ENCODE results near the gene ARL3. TPM values are rescaled to one million over a fixed set of nuclear protein-coding genes. Genes with fewer than 3 reads are reported as not detected.
A peak's percentile ranks its signal among the peaks of the same experiment; 100 is the strongest.

Gene ARL3
- total RNA-seq, 6 experiments from 2014 or later = 13.2 to 18.4 (median 16.8) TPM

GRCh38 chr10:102646610-102647442 is 67.4 kb downstream of the ARL3 start:
- DNase-seq = no peak
- Mint-ChIP-seq H3K4me3 (peak overlapping the region; percentile 90), H3K36me3 (ENCODE audit: low read depth) (peaks cover 18% of the 10 kb centered on the region)

GRCh38 chr10:102645741-102646609 is 68.2 kb downstream of the ARL3 start:
- Mint-ChIP-seq H3K9me3 (no peaks in the 10 kb centered on the region), H3K36me3 (ENCODE audit: low read depth) (peaks cover 18% of the 10 kb centered on the region), H3K27me3 (ENCODE audit: insufficient read depth) (peaks cover 3% of the 10 kb centered on the region), H3K27ac (peak overlapping the region; percentile 97), H3K4me1 (ENCODE audit: low read depth) (peaks cover 51% of the 10 kb centered on the region), H3K4me3 (peak overlapping the region; percentile 90)
- peak; percentile 93 for DNase-seq
- no peak for TF ChIP-seq CTCF (IDR thresholded peaks at IDR 0.05)

More at GRCh38 chr10:102646610-102647442, 67.4 kb downstream of the ARL3 start:
- Mint-ChIP-seq H3K9me3 (no peaks in the 10 kb centered on the region), H3K27me3 (ENCODE audit: insufficient read depth) (peaks cover 5% of the 10 kb centered on the region), H3K4me1 (ENCODE audit: low read depth) (peaks cover 51% of the 10 kb centered on the region), H3K27ac (peak overlapping the region; percentile 97)
- TF ChIP-seq CTCF (IDR thresholded peaks at IDR 0.05) = no peak

DNA sequence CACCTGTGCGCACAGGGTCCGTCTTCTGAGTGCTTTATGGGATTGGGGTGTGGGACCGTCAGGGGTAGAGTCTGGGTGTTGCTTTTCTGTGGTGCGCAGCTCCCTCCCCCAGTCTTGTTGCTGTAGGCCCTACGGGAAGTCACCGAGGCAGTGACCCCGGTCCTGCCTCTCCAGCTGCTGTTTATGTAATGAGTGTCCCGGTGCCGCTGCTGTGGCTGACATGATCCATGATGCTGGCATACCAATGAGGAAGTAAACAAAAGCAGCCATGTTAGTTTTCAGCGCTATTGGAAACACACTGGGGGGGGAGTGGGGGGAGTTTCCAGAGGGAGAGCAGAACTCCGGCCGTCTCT is 68.8 kb downstream of the ARL3 start:
- Mint-ChIP-seq H3K27ac (peak overlapping the region; percentile 97), H3K9me3 (no peaks in the 10 kb centered on the region), H3K27me3 (ENCODE audit: insufficient read depth) (peaks cover 3% of the 10 kb centered on the region), H3K4me1 (ENCODE audit: low read depth) (peaks cover 46% of the 10 kb centered on the region), H3K4me3 (peak overlapping the region; percentile 90), H3K36me3 (ENCODE audit: low read depth) (peaks cover 18% of the 10 kb centered on the region)
- no peak for TF ChIP-seq CTCF (IDR thresholded peaks at IDR 0.05)
- peak; percentile 74 for DNase-seq

DNA sequence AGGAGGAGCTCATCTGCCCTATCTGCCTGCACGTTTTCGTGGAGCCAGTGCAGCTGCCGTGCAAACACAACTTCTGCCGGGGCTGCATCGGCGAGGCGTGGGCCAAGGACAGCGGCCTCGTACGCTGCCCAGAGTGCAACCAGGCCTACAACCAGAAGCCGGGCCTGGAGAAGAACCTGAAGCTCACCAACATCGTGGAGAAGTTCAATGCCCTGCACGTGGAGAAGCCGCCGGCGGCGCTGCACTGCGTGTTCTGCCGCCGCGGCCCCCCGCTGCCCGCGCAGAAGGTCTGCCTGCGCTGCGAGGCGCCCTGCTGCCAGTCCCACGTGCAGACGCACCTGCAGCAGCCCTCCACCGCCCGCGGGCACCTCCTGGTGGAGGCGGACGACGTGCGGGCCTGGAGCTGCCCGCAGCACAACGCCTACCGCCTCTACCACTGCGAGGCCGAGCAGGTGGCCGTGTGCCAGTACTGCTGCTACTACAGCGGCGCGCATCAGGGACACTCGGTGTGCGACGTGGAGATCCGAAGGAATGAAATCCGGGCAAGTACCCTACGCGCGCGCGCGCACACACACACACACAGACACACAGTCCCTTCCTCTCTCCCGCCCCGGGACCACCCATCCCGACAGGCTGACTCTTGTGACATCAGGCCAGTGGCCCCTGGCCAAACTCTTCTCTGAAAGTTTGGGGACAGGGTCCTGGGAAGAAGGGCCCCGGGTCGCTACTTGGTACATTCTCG is 69.4 kb downstream of the ARL3 start:
- peak; percentile 77 for TF ChIP-seq CTCF (IDR thresholded peaks at IDR 0.05)
- peak overlapping the region; percentile 97 for H3K27ac Mint-ChIP-seq
- peak; percentile 76 for DNase-seq
- peaks cover 18% of the 10 kb centered on the region for H3K36me3 Mint-ChIP-seq (ENCODE audit: low read depth)
- H3K4me1 Mint-ChIP-seq (ENCODE audit: low read depth) = peaks cover 48% of the 10 kb centered on the region
- H3K9me3 Mint-ChIP-seq = no peaks in the 10 kb centered on the region
- peak overlapping the region; percentile 90 for H3K4me3 Mint-ChIP-seq
- H3K27me3 Mint-ChIP-seq (ENCODE audit: insufficient read depth) = peaks cover 3% of the 10 kb centered on the region

DNA sequence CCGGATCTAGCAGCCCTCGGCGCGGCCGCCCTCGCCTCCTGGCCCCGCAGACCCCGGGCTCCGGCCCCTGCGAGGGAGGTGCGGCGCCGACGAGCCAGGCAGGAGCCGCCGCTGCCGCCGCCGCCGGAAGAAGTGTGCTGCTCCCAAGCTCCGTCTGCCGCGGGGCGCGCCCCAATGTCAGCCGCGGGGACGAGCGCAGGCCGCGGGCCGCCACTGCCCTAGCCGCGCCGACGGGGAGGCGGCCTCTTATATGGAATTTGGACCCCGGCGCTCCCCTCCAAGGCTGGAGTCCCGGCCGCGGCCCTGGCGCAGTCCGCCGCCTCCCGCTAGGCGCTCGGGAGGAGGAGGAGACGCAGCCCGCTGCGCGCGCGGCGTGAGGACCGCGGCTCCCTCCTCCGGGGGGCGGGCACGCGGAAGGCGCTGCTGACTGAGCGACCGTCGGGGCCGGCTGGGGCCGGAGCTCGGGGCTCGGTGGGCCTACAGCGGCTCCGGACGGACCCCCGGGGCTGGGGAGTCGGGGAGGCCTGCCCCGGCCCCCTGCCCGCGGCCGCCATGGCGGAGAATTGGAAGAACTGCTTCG is 70.0 kb downstream of the ARL3 start, which contains the start of gene TRIM8:
Gene TRIM8 (plus strand): TSS at position 414 of the 580 bp plus-strand sequence. CDS start 139 bp downstream, at position 553.
- Mint-ChIP-seq H3K27ac (peak within 1 kb of the TSS; percentile 97), H3K4me1 (ENCODE audit: low read depth) (peaks cover 47% of the 10 kb centered on the region), H3K9me3 (no peaks in the 10 kb centered on the region), H3K27me3 (ENCODE audit: insufficient read depth) (peaks cover 3% of the 10 kb centered on the region), H3K36me3 (ENCODE audit: low read depth) (peaks cover 18% of the 10 kb centered on the region), H3K4me3 (peak within 1 kb of the TSS; percentile 90)
- TF ChIP-seq CTCF (IDR thresholded peaks at IDR 0.05) = no peak
- DNase-seq = no peak
